Loucy (cell line): ENCODE data around the gene MMP19.
A peak's percentile ranks its signal among the peaks of the same experiment; 100 is the strongest.

ENCODE experiments used
- H2AFZ ChIP-seq: fragments of 200-600 bp; sonication (generic); 2 replicates; pipeline ENCODE4 v1.6.0; 2016; ENCODE audit warnings: antibody characterized with exemption, mild to moderate bottlenecking, low read length, moderate library complexity
- H3F3A ChIP-seq: fragments of 200-600 bp; 2 replicates; pipeline ENCODE4 v1.6.0; 2016; ENCODE audit warnings: antibody characterized with exemption, low read depth, mild to moderate bottlenecking
- H3K27me3 ChIP-seq: fragments of 200-600 bp; sonication (generic); 2 replicates; pipeline ENCODE4 v1.6.1; 2014; ENCODE audit warnings: low read length, mild to moderate bottlenecking; ENCODE audit not compliant: insufficient read depth, poor library complexity, severe bottlenecking
- H3K36me3 ChIP-seq: fragments of 200-600 bp; sonication (generic); 2 replicates; pipeline ENCODE4 v1.6.1; 2016; ENCODE audit warnings: low read length; ENCODE audit not compliant: insufficient read depth
- H3K4me1 ChIP-seq: fragments of 200-600 bp; sonication (generic); 2 replicates; pipeline ENCODE4 v1.5.1; 2014; ENCODE audit warnings: low read length, mild to moderate bottlenecking; ENCODE audit not compliant: insufficient read depth, poor library complexity, severe bottlenecking
- H3K4me2 ChIP-seq: fragments of 200-600 bp; sonication (generic); 2 replicates; pipeline ENCODE4 v1.6.0; 2014; ENCODE audit warnings: antibody characterized with exemption, low read length, low read depth, mild to moderate bottlenecking; ENCODE audit not compliant: poor library complexity, severe bottlenecking
- H3K4me3 ChIP-seq: fragments of 200-600 bp; sonication (generic); 2 replicates; pipeline ENCODE4 v1.5.1; 2014; ENCODE audit warnings: low read length, mild to moderate bottlenecking, mixed read lengths; ENCODE audit not compliant: poor library complexity, severe bottlenecking
- H3K79me2 ChIP-seq: fragments of 200-600 bp; sonication (generic); 2 replicates; pipeline ENCODE4 v1.6.1; 2014; ENCODE audit warnings: low read length; ENCODE audit not compliant: insufficient read depth
- H3K9ac ChIP-seq: fragments of 200-600 bp; sonication (generic); 2 replicates; pipeline ENCODE4 v1.6.0; 2014; ENCODE audit warnings: mild to moderate bottlenecking, low read depth, low read length, moderate library complexity; ENCODE audit not compliant: poor library complexity, severe bottlenecking
- H3K9me2 ChIP-seq: fragments of 200-600 bp; sonication (generic); replicated peaks from 2 replicates; pipeline ENCODE4 v1.6.1; 2016; ENCODE audit warnings: low read depth, low read length, mixed read lengths
- H3K9me3 ChIP-seq: fragments of 200-600 bp; sonication (generic); 2 replicates; pipeline ENCODE4 v1.6.1; 2014; ENCODE audit warnings: mild to moderate bottlenecking, antibody characterized with exemption, low read length, low read depth; ENCODE audit not compliant: insufficient read depth
- H4K20me1 ChIP-seq: fragments of 200-600 bp; sonication (generic); 2 replicates; pipeline ENCODE4 v1.6.0; 2014; ENCODE audit warnings: antibody characterized with exemption, low read length, mild to moderate bottlenecking; ENCODE audit not compliant: insufficient read depth, poor library complexity, severe bottlenecking
- EZH2phosphoT487 ChIP-seq: fragments of 200-600 bp; IDR thresholded peaks from 2 replicates; pipeline ENCODE4 v1.6.1; 2018; ENCODE audit warnings: antibody characterized with exemption, mild to moderate bottlenecking, moderate library complexity, borderline replicate concordance
- TF ChIP-seq, protein P1 (sequence below): fragments of 200-600 bp; sonication (generic); conservative IDR thresholded peaks from 2 replicates; pipeline ENCODE4 v1.5.1; 2014; ENCODE audit warnings: mild to moderate bottlenecking, antibody characterized with exemption, low read length

The MMP19 gene

DNA sequence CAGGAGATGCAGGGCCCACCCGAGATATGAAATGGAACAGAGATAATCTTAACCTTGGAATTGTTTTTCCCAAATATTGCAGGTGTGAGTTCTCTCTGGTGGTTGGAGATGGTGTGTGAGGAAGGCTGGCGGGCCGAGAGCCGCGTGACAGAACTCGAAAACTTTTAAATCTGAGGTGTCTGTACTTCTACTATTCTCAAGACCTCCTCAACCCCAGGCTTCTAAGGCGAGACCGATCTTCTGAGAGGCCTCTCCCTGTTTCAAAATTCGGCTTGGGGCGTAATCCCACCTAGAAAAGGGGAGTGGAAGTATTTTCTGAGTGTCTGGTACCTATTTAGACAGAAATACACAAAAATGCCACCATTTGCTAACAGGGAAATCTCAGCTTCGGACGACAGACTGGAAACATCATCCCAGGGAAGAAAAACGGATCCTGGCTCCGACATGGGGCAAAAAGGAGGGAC, 25.8 kb downstream of the MMP19 start:
- peak overlapping the region; percentile 92 for H2AFZ ChIP-seq
- H3K9me2 ChIP-seq: no peaks in the 10 kb centered on the region
- peaks cover 60% of the 10 kb centered on the region for H4K20me1 ChIP-seq
- peaks cover 47% of the 10 kb centered on the region for H3K4me1 ChIP-seq
- peak overlapping the region; percentile 93 for H3K9ac ChIP-seq
- H3K4me3 ChIP-seq: peak overlapping the region; percentile 88
- no peaks in the 10 kb centered on the region for H3K9me3 ChIP-seq
- peak overlapping the region; percentile 75 for H3K4me2 ChIP-seq
- H3F3A ChIP-seq: no peaks in the 10 kb centered on the region; the same call in 1 of the 2 replicates
- peaks cover 79% of the 10 kb centered on the region for H3K79me2 ChIP-seq
- H3K36me3 ChIP-seq: peaks cover 24% of the 10 kb centered on the region; the same call in 1 of the 2 replicates
- no peaks in the 10 kb centered on the region for H3K27me3 ChIP-seq
- TF ChIP-seq, protein P1, sequence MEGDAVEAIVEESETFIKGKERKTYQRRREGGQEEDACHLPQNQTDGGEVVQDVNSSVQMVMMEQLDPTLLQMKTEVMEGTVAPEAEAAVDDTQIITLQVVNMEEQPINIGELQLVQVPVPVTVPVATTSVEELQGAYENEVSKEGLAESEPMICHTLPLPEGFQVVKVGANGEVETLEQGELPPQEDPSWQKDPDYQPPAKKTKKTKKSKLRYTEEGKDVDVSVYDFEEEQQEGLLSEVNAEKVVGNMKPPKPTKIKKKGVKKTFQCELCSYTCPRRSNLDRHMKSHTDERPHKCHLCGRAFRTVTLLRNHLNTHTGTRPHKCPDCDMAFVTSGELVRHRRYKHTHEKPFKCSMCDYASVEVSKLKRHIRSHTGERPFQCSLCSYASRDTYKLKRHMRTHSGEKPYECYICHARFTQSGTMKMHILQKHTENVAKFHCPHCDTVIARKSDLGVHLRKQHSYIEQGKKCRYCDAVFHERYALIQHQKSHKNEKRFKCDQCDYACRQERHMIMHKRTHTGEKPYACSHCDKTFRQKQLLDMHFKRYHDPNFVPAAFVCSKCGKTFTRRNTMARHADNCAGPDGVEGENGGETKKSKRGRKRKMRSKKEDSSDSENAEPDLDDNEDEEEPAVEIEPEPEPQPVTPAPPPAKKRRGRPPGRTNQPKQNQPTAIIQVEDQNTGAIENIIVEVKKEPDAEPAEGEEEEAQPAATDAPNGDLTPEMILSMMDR: no peak
- no peak for TF ChIP-seq EZH2phosphoT487

DNA sequence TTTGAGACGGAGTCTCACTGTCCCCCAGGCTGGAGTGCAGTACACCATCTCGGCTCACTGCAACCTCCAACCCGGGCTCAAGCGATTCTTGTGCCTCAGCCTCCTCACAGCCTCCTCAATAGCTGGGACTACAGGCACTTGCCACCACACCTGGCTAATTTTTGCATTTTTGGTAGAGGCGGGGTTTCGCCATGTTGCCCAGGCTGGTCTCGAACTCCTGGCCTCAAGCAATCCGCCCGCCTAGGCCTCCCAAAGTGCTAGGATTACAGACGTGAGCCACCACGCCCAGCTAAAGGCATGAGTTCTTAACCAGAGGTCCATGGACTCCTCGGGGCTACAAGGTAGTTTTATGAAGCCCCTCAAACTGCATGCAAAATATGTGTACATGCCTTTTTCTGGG, 27.3 kb downstream of the MMP19 start:
- H3K4me3 ChIP-seq: peak overlapping the region; percentile 88
- no peaks in the 10 kb centered on the region for H3K9me2 ChIP-seq
- H3K9me3 ChIP-seq: no peaks in the 10 kb centered on the region
- peak overlapping the region; percentile 93 for H3K9ac ChIP-seq
- H3K79me2 ChIP-seq: peaks cover 93% of the 10 kb centered on the region
- H4K20me1 ChIP-seq: peaks cover 66% of the 10 kb centered on the region
- no peaks in the 10 kb centered on the region for H3K27me3 ChIP-seq
- no peak for TF ChIP-seq EZH2phosphoT487
- TF ChIP-seq, protein P1: no peak
- H2AFZ ChIP-seq: no peak overlapping the region
- H3K36me3 ChIP-seq: peaks cover 10% of the 10 kb centered on the region; the same call in 1 of the 2 replicates
- H3F3A ChIP-seq: no peaks in the 10 kb centered on the region
- peak overlapping the region; percentile 75 for H3K4me2 ChIP-seq
- peaks cover 47% of the 10 kb centered on the region for H3K4me1 ChIP-seq

DNA sequence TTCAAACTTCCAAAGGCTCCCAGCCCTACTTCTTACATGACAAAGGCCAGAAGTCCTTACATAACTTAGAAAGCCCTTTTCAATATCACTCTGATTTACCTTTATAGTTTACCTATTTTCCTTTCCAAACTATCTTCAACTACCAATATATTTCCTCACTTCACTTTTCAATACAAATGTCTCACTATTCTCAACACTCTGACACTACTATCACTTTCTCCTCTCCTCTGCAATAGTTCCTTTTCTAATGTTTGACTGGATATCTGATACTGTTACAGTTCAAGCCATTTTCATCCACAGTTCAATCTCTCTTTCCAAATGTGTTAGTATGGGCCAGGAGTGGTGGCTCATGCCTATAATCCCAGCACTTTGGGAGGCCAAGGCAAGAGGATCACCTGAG, 28.5 kb downstream of the MMP19 start:
- Histone ChIP-seq H3K9me2 (no peaks in the 10 kb centered on the region), H3K79me2 (peaks cover 94% of the 10 kb centered on the region), H3K4me2 (peak overlapping the region; percentile 75), H3K36me3 (peaks cover 6% of the 10 kb centered on the region; the same call in 1 of the 2 replicates), H3K4me1 (peaks cover 46% of the 10 kb centered on the region), H3K4me3 (peak overlapping the region; percentile 42), H3K9ac (peak overlapping the region; percentile 34), H2AFZ (no peak overlapping the region), H3K27me3 (no peaks in the 10 kb centered on the region), H3K9me3 (no peaks in the 10 kb centered on the region), H4K20me1 (peaks cover 71% of the 10 kb centered on the region), H3F3A (no peaks in the 10 kb centered on the region)
- TF ChIP-seq, protein P1: no peak
- TF ChIP-seq EZH2phosphoT487: no peak
